CD4-positive, alpha-beta T cell treated with Interleukin-6 at 100 ng/mL for 8 hours (primary cell): ENCODE measurements around the gene NUSAP1.
A peak's percentile ranks its signal among the peaks of the same experiment; 100 is the strongest.
"Not testable (repeated sequence)": the region's sequence is repeated elsewhere in the genome, so short reads cannot be mapped to it uniquely, and the experiment has no call there.

ENCODE experiments used
- DNase-seq: peaks from one replicate; pipeline ENCODE4 v3.0.0-alpha.2; 2020; ENCODE audit warnings: mixed read lengths, low spot score

The NUSAP1 gene, protein sequence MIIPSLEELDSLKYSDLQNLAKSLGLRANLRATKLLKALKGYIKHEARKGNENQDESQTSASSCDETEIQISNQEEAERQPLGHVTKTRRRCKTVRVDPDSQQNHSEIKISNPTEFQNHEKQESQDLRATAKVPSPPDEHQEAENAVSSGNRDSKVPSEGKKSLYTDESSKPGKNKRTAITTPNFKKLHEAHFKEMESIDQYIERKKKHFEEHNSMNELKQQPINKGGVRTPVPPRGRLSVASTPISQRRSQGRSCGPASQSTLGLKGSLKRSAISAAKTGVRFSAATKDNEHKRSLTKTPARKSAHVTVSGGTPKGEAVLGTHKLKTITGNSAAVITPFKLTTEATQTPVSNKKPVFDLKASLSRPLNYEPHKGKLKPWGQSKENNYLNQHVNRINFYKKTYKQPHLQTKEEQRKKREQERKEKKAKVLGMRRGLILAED

DNA sequence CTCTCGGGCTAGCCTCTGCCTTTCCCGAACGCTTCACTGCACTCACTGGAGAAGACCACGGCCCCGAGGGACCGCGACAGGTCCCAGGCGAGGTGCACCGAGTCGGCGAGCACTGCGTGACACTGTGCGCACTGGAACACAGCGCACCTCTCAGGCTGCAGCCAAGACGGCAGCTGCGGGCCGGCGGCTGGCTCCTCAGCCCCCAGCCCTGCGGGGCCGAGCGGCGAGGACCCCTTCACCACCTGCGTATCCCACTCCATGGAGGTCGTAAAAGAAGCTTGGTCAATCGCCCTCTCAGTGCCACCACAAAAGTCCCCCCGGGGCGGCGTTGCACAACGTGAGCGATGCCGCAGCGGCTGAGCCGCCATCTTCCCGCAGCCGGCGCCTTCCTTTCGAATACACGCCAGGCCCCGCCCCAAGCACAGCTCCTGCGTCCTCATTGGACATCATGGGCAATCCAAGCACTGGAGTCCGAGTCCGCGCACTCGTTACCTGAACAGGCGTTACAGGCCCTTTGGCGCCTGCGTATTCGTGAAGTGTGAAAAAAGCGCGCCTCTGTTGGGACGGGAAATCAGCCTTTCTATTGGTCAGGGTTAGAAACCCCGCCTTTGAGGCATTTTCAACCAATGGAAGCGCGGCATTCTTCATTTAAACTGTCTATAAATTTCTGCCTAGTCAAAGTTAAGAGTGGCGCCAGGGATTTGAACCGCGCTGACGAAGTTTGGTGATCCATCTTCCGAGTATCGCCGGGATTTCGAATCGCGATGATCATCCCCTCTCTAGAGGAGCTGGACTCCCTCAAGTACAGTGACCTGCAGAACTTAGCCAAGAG, at the start of gene NUSAP1, which contains the start of gene OIP5:
Gene NUSAP1, plus strand, starts transcription at position 688 of the 832 bp plus-strand sequence. Its CDS starts 77 bp downstream, at position 765.
Gene OIP5, minus strand, starts transcription at position 398 of the 832 bp plus-strand sequence. Its CDS starts 30 bp downstream, at position 368.
- DNase-seq = peak; percentile 99

DNA sequence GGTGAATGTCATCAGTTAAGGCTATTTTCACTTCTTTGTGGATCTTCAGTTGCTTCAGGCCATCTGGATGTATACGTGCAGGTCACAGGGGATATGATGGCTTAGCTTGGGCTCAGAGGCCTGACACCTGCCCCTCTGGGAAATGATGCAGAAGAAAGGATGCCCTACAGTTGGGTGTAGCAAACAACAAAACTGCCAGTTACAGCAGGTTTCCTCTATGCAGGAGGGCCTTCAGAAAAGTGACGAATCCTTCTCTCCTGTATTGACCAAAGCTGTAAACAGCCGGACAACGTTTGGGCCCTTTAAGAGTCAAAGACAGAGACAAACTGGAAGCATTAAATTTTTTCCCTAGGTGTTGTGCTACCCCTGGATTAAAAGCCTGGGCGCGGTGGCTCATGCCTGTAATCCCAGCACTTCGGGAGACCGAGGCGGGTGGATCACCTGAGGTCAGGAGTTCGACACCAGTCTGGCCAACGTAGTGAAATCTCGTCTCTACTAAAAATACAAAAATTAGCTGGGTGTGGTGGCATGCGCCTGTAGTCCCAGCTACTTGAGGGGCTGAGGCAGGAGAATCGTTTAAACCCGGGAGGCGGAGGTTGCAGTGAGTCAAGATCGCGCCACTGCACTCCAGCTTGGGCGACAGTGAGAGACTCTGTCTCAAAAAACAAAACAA, 49.6 kb upstream of the NUSAP1 start:
- DNase-seq = not testable (repeated sequence)

DNA sequence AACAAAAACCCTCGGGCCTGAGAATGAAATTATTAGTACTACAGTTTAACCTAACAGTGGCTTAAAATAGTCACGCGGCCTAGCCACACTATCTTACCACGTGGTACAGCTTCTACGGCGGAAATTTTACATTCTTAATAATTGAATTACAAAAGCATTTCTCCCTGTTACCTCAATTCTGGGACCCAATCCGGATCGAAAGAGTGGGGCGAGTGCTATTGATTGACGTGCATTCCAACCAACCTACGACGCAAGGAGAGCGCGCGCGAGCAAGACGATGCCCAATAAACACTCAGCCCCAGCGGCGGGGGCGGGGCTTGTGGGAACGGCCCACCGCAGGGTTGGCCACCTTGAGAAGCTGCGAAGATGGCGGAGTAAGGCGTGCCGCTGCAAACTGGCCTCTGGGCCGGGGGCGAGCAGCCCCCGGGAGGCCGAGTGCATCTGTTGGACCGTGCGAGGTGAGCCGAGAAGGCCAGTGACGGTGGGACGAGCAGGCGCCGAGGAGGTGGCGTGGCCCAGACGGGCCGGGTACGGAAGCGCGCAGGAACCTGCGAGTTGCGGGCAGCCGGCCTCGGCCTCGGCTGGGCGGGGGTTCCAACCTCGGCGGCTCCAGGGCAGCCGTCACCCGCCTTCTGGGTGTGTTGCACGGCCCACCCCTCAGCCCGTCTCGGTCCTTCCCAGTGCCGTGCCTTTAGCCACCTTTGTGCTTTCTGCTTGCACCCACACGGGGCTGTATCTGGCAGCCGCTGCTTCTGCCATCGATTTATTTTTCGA, 48.8 kb upstream of the NUSAP1 start:
- DNase-seq = peak; percentile 98

DNA sequence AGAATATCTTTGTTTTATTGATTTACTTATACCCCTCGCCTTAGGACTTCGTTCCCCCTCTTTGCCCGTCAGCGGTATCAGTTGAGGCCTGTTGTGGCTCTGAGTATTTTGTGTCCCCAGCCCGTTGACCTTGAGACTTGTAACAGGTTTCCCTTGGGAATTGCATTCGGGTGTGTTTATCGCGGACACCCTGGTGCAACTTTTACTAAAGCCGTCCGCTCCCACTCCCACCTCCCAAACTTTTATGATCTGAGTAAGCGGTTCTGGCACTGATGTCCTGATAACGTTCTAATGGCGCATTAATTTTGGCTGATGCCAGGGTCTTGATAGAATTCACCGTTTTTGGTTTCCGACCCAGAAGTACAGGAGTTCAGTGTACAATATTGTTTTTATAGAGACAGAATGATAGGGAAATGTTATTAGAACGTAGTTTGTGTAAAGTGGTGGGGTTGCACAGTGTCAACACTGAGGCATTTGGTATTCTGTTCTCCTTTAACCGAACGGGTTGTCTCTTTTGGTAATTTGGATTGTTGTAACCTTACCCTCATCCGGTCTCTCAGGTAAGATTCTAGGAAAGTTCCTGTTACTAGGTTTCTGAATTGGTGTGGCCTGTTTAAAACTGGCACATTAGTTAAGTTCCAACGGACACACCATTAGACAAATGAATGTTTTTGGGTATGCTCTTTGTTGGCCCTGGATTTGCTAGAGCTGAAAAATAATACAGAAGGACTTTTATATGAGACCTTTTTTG, 48.1 kb upstream of the NUSAP1 start:
- DNase-seq = peak; percentile 2

DNA sequence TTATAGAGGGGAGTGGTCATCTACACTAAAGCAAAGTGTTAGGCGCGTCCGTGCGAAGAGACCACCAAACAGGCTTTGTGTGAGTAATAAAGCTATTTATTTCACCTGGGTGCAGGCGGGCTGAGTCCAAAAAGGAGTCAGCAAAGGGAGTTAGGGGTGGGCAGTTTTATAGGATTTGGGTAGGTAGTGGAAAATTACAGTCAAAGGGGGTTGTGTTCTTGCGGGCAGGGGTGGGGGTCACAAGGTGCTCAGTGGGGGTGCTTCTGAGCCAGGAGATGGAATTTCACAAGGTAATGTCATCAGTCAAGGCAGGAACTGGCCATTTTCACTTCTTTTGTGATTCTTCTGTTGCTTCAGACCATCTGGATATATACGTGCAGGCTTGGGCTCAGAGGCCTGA, 47.4 kb upstream of the NUSAP1 start:
- no peak for DNase-seq

DNA sequence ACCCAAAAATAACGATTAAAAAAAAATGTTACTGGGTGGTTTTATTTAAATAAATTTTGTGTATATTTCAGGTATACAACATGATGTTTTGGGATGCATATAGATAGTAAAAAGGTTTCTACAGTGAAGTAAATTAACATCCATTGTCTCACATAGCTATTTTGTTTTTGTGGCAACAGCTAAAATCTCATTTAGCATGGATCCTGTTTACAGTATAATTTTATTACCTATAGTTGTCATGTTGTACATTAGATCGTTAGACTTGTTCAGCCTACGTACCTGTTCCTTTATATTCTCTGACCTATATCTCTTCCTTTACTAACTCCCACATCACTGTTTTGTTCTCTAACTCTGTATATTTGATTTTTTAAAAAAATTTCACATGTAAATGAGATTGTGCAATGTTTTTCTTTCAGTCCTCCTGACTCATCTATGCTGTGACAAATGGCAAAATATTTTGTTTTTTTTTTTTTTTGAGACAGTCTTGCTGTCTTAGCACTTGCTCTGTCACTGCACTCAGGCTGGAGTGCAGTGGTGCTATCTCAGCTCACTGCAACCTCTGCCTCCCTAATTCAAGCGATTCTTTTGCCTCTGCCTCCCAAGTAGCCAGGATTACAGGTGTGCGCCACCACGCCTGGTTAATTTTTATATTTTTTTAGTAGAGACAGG, 45.9 kb upstream of the NUSAP1 start:
- DNase-seq = no peak

DNA sequence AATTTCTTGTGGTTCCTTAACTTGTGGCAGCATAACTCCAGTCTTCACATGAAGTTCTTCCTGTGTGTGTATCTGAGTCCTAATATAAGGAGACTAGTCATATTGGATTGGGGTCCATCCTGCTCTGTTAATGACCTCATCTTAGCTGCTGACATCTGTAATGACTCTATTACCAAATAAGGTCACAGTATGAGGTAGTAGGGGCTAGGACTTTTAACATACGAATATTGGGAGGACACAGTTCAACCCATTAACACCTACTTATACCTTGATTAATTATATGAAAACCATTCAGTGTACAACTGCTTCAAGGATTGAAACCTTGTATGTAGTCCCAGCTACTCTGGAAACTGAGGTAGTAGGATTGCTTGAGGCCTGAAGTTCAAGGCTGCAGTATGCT, 44.2 kb upstream of the NUSAP1 start:
- no peak for DNase-seq

DNA sequence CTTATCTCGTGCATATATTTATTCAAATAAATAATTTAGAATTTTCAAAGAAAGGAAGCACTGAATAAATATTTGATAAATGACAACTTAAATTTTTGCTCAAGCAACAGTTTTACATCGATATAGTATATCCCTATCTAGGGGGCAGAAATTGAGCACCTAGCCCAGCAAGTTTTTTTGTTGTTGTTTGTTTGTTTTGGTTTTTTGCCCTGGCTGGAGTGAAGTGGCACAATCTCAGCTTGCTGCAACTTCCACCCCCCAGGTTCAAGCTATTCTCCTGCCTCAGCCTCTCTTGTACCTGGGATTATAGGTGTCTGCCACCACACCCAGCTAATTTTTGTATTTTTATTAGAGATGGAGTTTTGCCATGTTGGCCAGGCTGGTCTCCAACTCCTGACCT, 42.7 kb upstream of the NUSAP1 start:
- no peak for DNase-seq

DNA sequence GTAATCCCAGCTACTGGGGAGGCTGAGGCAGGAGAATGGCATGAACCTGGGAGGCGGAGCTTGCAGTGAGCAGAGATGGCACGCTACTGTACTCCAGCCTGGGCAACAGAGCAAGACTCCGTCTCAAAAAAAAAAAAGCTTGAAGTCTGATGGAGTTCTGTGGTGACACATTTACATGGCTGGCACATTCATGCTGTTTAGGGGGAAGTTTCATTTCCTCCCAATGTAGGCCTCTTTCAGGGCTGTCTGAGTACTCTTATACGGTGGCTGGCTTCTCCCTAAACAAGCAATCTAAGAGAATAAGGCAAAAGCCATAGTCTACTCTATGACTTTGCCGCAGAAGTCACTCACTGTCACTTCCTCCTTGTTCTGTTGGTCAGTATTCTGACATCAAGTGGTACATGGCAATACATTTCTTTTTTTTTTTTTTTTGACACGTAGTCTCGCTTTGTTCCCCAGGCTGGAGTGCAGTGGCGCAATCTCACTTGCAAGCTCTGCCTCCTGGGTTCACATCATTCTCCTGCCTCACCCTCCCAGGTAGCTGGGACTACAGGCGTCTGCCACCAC, 41.5 kb upstream of the NUSAP1 start:
- no peak for DNase-seq

DNA sequence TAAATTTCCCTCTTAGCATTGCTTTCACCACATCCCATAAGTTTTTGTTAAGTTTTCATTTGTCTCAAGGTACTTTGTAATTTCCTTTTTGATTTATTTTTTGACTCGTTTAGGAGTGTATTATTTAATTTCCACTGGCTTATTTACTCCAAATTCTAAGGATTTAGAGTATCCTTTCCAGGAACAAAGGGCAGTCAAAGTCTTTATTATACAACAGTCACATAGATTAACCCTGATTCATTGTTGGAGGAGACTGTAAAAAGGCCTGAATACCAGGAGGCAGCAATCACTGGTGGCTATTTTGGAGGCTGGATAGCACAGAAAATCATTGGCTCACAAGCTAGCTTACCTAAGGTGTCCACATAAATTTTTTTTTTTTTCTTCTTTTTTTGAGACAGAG, 40.2 kb upstream of the NUSAP1 start:
- DNase-seq = no peak

DNA sequence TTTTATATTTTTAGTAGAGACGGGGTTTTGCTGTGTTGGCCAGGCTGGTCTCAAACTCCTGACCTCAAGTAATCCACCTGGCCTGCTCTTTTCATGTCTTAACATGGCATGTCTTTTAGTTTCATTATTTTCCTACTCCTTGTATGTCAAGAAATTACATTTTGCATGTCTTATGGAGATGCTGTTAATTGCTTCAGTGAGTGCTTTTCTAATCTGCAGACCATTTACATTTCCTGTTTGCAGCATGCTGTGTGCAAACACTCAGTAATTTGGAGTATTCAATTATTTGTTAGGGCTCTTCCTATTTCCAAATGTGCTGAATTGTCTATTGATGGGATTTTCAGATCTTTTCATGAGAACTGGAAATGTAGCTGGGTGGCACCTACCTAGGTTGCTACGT, 31.5 kb upstream of the NUSAP1 start:
- not testable (repeated sequence) for DNase-seq

DNA sequence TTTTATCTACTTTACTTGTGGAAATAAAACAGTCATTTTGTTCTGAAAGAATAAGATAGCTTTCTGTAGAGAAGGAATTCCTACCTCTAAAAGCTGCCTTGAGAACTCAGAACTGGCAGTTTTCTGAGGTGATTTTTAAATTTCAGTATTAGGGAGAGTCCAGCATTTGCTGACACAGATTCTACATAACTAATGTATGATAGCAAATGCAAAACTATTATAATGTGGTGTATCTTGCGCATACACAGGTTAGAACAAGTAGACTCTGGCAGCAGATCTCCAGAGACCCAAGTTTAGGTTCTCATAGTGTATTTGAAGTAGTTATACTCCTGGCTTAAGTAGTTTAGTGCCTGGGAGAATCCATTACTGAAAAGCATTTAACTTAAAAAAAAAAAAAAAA, 31.1 kb upstream of the NUSAP1 start:
- no peak for DNase-seq

DNA sequence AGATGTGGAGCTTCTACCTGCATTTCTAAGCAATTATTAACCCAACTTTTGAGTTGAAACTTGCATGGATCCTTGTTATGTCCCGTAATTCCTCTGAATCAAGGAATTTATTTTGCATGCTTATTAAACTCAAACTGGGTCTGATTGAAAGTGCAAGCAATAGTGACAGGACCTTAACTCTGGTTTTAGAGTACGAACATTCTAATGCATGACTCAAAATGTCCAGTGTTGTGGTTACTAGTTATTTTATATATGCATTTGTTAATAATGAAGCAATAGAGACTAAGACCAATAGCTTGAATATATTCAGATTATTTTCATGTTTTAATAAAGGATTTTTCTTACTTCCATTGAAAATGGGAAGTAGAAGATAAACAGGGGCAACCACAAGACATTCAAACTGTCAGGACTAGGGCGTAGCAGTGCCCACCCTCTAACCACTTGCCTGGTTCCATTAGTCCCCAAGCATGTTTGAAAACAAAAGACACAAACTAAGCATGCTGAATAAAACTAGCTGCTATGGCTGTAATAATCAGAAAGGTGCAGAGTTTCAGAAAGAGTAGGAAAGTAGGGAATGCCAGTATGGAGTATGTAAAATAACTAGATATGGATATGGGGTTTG, 28.4 kb upstream of the NUSAP1 start:
- DNase-seq = no peak

DNA sequence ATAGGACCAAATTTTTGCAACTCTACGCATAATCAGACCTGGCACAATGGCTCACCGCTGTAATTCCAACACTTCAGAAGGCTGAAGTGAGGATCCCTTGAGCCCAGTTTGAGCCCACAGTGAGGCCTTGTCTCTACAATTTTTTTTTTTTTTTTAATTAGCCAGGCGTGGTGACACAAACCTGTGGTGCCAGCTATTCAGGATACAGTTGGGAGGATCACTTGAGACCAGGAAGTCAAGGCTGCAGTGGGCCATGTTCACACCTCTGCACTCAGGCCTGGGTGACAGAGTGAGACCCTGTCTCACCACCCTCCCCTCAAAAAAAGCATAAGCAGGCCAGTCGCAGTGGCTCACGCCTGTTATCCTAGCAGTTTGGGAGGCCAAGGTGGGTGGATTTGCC, 25.0 kb upstream of the NUSAP1 start:
- DNase-seq = no peak

DNA sequence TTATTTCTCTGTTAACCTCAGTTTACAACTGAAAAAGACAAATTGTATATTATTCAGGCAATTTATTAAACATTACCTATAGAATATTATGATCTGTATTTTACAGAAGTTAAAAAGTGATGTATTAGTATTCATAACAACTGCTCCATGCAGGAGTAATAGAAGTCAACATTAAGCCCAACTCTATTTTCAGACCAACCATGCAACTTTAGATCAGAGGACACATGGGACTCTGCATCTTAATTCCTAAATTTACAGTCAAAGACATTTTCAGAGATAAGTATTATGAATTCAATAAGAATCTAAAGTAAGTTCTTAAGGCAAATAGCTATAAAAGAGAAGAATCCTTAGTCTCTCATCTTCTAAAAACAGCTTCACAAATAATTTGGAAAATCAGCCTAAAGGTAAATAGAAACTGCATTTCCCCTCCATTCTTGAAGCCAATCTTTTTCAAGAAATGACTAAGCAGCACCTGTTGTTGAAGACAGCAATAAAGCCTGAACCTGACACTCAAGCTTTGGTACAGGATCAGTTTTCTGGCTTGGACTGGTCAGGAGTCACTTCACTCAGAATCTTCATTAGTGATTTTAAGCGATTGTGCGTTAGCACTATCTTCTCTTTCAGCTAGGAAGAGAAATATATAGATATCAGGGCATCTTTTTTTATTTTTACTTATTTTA, 23.3 kb upstream of the NUSAP1 start:
- DNase-seq = no peak

DNA sequence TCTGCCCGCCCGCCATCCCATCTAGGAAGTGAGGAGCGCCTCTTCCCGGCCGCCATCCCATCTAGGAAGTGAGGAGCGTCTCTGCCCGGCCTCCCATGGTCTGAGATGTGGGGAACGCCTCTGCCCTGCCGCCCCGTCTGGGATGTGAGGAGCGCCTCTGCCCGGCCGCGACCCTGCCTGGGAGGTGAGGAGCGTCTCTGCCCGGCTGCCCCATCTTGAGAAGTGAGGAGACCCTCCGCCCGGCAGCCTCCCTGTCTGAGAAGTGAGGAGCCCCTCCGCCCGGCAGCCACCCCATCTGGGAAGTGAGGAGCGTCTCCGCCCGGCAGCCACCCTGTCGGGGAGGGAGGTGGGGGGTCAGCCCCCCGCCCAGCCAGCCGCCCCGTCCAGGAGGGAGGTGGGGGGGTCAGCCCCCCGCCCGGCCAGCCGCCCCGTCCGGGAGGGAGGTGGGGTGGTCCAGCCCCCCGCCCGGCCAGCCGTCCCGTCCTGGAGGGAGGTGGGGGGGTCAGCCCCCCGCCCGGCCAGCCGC, 11.8 kb upstream of the NUSAP1 start:
- not testable (repeated sequence) for DNase-seq

DNA sequence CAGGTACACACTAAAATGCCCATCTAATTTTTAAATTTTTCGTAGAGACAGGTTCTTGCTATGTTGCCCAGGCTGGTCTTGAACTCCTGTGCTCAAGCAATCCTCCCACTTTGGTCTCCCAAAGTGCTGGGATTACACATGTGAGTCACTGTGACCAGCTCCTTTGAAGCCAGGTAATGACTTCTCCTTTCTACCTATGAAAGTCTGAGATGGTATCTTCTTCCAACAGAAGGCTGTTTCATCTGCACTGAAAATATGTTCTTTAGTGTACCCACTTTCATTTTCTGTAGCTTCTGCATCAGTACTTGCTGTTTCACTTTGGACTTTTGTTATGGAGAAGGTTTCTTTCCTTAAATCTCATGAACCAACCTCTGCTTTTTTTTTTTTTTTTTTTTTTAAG, 9.1 kb upstream of the NUSAP1 start:
- no peak for DNase-seq

DNA sequence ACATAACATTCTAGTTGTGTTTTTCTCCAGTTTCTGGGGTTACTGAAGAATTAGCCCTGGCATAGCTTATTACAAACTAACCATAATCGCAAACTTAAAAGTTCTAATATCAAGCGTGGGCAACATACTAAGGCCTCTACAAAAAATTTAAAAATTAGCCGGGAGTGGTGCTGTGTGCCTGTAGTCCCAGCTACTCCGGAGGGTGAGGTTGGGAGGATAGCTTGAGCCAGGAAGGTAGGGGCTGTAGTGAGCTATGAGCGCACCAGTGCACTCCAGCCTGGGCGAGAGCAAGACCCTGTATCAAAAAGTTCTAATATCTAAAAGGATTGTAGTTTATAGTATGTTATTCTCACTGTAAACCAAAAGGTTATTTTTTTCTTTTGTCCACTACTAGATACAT, 1.4 kb upstream of the NUSAP1 start:
- DNase-seq = no peak

DNA sequence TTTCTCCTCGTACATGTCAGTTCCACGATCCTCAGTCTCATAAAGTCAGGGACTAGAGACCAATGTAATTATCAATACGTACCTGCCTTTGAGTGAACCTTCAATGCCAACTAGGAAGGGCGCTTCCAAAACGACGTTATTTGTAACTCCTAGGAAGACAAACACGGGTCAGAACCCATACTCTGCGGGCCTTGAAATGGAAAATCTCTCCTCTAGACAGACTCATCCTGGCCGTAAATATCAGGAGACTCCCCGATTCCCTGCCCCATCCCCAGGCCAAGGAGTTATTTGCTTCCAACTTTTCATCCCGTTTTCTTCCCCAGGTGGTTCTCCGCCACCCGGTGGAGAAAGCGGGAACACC, 868 bp upstream of the NUSAP1 start:
- no peak for DNase-seq
